H9 (cell line): ENCODE results near the gene NEMP2. TPM values are rescaled to one million over a fixed set of nuclear protein-coding genes. Genes with fewer than 3 reads are reported as not detected.

Source experiments
- DNase-seq: peaks from one replicate; pipeline ENCODE4 v3.0.0-alpha.2; 2017
- H2AFZ ChIP-seq: one replicate; pipeline ENCODE4 v1.6.1; 2013; ENCODE audit warnings: mild to moderate bottlenecking, low read length, control low read depth, moderate library complexity
- H2AK5ac ChIP-seq: 2 replicates; pipeline ENCODE4 v1.6.1; 2013; ENCODE audit warnings: low read length, control low read depth, mixed read lengths; ENCODE audit not compliant: insufficient read length
- H2BK120ac ChIP-seq: one replicate; pipeline ENCODE4 v1.6.1; 2013; ENCODE audit warnings: low read depth, mild to moderate bottlenecking, low read length, control low read depth, inconsistent platforms; ENCODE audit not compliant: poor library complexity, severe bottlenecking
- H2BK12ac ChIP-seq: 2 replicates; pipeline ENCODE4 v1.6.1; 2013; ENCODE audit warnings: low read length, control low read depth, mixed read lengths, low read depth; ENCODE audit not compliant: insufficient read length
- H2BK15ac ChIP-seq: 2 replicates; pipeline ENCODE4 v1.6.1; 2013; ENCODE audit warnings: low read depth, low read length, control low read depth
- H2BK20ac ChIP-seq: one replicate; pipeline ENCODE4 v1.6.1; 2013; ENCODE audit warnings: low read depth, mild to moderate bottlenecking, low read length, control low read depth, inconsistent platforms; ENCODE audit not compliant: poor library complexity, severe bottlenecking
- H2BK5ac ChIP-seq: 2 replicates; pipeline ENCODE4 v1.6.1; 2013; ENCODE audit warnings: low read length, control low read depth, mixed read lengths; ENCODE audit not compliant: insufficient read length
- H3K14ac ChIP-seq: 2 replicates; pipeline ENCODE4 v1.6.1; 2013; ENCODE audit warnings: low read length, control low read depth; ENCODE audit not compliant: insufficient read depth
- H3K18ac ChIP-seq: 2 replicates; pipeline ENCODE4 v1.6.1; 2013; ENCODE audit warnings: low read depth, mild to moderate bottlenecking, mixed read lengths, low read length, control low read depth; ENCODE audit not compliant: insufficient read length
- H3K23ac ChIP-seq: 2 replicates; pipeline ENCODE4 v1.6.1; 2013; ENCODE audit warnings: low read length, control low read depth, mixed read lengths, low read depth; ENCODE audit not compliant: insufficient read length
- H3K23me2 ChIP-seq: 2 replicates; pipeline ENCODE4 v1.6.1; 2013; ENCODE audit warnings: low read depth, mild to moderate bottlenecking, mixed read lengths, low read length, control low read depth; ENCODE audit not compliant: insufficient read length, poor library complexity, severe bottlenecking
- H3K27ac ChIP-seq: 2 replicates; pipeline ENCODE4 v1.5.1; 2013; ENCODE audit warnings: low read length, control low read depth, mixed read lengths, low read depth; ENCODE audit not compliant: insufficient read length
- H3K27me3 ChIP-seq: 2 replicates; pipeline ENCODE4 v1.6.1; 2013; ENCODE audit warnings: low read length, control low read depth, inconsistent platforms; ENCODE audit not compliant: insufficient read depth
- H3K4ac ChIP-seq: 2 replicates; pipeline ENCODE4 v1.6.1; 2013; ENCODE audit warnings: low read depth, mild to moderate bottlenecking, control low read depth, inconsistent platforms, low read length, moderate library complexity
- H3K4me1 ChIP-seq: 2 replicates; pipeline ENCODE4 v1.6.1; 2013; ENCODE audit warnings: low read length, control low read depth, inconsistent platforms; ENCODE audit not compliant: insufficient read depth
- H3K4me2 ChIP-seq: 2 replicates; pipeline ENCODE4 v1.6.1; 2013; ENCODE audit warnings: low read length, control low read depth, mixed read lengths; ENCODE audit not compliant: insufficient read length, insufficient read depth
- H3K56ac ChIP-seq: 2 replicates; pipeline ENCODE4 v1.6.1; 2013; ENCODE audit warnings: low read depth, mild to moderate bottlenecking, mixed read lengths, low read length, control low read depth; ENCODE audit not compliant: insufficient read length
- H3K79me1 ChIP-seq: 2 replicates; pipeline ENCODE4 v1.6.1; 2013; ENCODE audit warnings: low read depth, mild to moderate bottlenecking, moderate library complexity, low read length, control low read depth, inconsistent platforms; ENCODE audit not compliant: insufficient read depth, poor library complexity, severe bottlenecking
- H3K79me2 ChIP-seq: 2 replicates; pipeline ENCODE4 v1.6.1; 2013; ENCODE audit warnings: low read length, control low read depth, inconsistent platforms; ENCODE audit not compliant: insufficient read depth
- H3K9ac ChIP-seq: 2 replicates; pipeline ENCODE4 v1.6.1; 2013; ENCODE audit warnings: low read length, control low read depth, mixed read lengths; ENCODE audit not compliant: insufficient read length; ENCODE audit errors: extremely low read depth
- H3K9me3 ChIP-seq: one replicate; pipeline ENCODE4 v1.6.1; 2013; ENCODE audit warnings: low read depth, low read length, inconsistent platforms; ENCODE audit not compliant: control insufficient read depth
- H3T11ph ChIP-seq: one replicate; pipeline ENCODE4 v1.6.1; 2013; ENCODE audit warnings: mild to moderate bottlenecking, low read length, control low read depth, inconsistent platforms
- H4K20me1 ChIP-seq: one replicate; pipeline ENCODE4 v1.6.1; 2013; ENCODE audit not compliant: control insufficient read depth, insufficient read length, insufficient read depth
- H4K5ac ChIP-seq: 2 replicates; pipeline ENCODE4 v1.6.1; 2013; ENCODE audit warnings: low read depth, mild to moderate bottlenecking, mixed read lengths, low read length, control low read depth; ENCODE audit not compliant: insufficient read length
- H4K8ac ChIP-seq: replicated peaks from 2 replicates; pipeline ENCODE4 v1.6.1; 2013; ENCODE audit warnings: low read length, control low read depth, mixed read lengths, low read depth; ENCODE audit not compliant: insufficient read length
- H4K91ac ChIP-seq: 2 replicates; pipeline ENCODE4 v1.6.1; 2013; ENCODE audit warnings: low read depth, mild to moderate bottlenecking, moderate library complexity, mixed read lengths, low read length, control low read depth; ENCODE audit not compliant: insufficient read length
- H3K27ac Mint-ChIP-seq, 3 experiments: 2 replicates in 2 of 3; 3 replicates in 1 of 3; pipeline ENCODE4 v1.8.0; 2020 to 2021; ENCODE audit warnings: mixed read lengths in 3 of 3, mild to moderate bottlenecking in 1 of 3, moderate library complexity in 1 of 3
- H3K27me3 Mint-ChIP-seq: 2 replicates; pipeline ENCODE4 v1.8.0; 2021; ENCODE audit warnings: low read depth, mild to moderate bottlenecking, moderate library complexity, mixed read lengths
- H3K36me3 Mint-ChIP-seq, 3 experiments: 2 replicates in 2 of 3; 3 replicates in 1 of 3; pipeline ENCODE4 v1.8.0; 2020 to 2021; ENCODE audit warnings: low read depth in 3 of 3, mixed read lengths in 3 of 3; ENCODE audit not compliant: insufficient read depth in 1 of 3
- H3K4me1 Mint-ChIP-seq, 2 experiments: 2 replicates each; pipeline ENCODE4 v1.8.0; 2020; ENCODE audit warnings: mixed read lengths in 2 of 2
- H3K4me3 Mint-ChIP-seq, 2 experiments: 2 replicates in 1 of 2; 3 replicates in 1 of 2; pipeline ENCODE4 v1.8.0; 2020 to 2021; ENCODE audit warnings: mild to moderate bottlenecking in 2 of 2, mixed read lengths in 2 of 2, moderate library complexity in 1 of 2
- H3K9me3 Mint-ChIP-seq, 2 experiments: 2 replicates in 1 of 2; 3 replicates in 1 of 2; pipeline ENCODE4 v1.8.0; 2020; ENCODE audit warnings: mild to moderate bottlenecking in 2 of 2, mixed read lengths in 2 of 2, moderate library complexity in 1 of 2
- CTCF ChIP-seq: fragments of 200-600 bp; sonication (generic); conservative IDR thresholded peaks from 3 replicates; pipeline ENCODE4 v1.8.0; 2021; ENCODE audit warnings: antibody characterized with exemption, mild to moderate bottlenecking
- WGBS: extraction: QIAGEN DNeasy Blood & Tissue Kit; methylation state at CpG from one replicate; pipeline ENCODE4 v1.1.7; 2013; ENCODE audit warnings: missing lambda C conversion rate, low lambda C conversion rate, mixed read lengths; ENCODE audit not compliant: insufficient read length; ENCODE audit errors: extremely low coverage; 5-methylcytosine and 5-hydroxymethylcytosine counted together
- total RNA-seq: library from RNA; stranded (reverse); gene quantifications from 2 replicates; pipeline ENCODE4 v1.2.1, GENCODE V29; 2021

The NEMP2 gene
- total RNA-seq, 1 experiment from 2014 or later: 5.3 TPM

GRCh38 chr2:190535121-190535439, 558 bp upstream of the NEMP2 start:
- no peaks in the 10 kb centered on the region for H3K27me3 ChIP-seq
- H3K79me2 ChIP-seq: no peaks in the 10 kb centered on the region
- no peak overlapping the region for H2AK5ac ChIP-seq
- no peak overlapping the region for H3K56ac ChIP-seq
- H2BK12ac ChIP-seq: no peak overlapping the region
- H3K36me3 Mint-ChIP-seq: peaks cover 27 to 36% (median 27%) of the 10 kb centered on the region in 3 experiments
- no peak overlapping the region for H4K8ac ChIP-seq
- peak overlapping the region; percentile 42 for H3K9ac ChIP-seq
- peaks cover 10% of the 10 kb centered on the region for H3K23me2 ChIP-seq
- H3K4ac ChIP-seq: no peak overlapping the region
- peak overlapping the region in 2 of 3 experiments; percentile 79 to 89; a peak in 2 of 7 replicates for H3K27ac Mint-ChIP-seq
- H4K91ac ChIP-seq: no peak overlapping the region
- H3K18ac ChIP-seq: no peak overlapping the region
- no peak overlapping the region for H2BK20ac ChIP-seq
- H3K27ac ChIP-seq: no peak overlapping the region
- no peak overlapping the region for H3K23ac ChIP-seq
- peaks cover 3% of the 10 kb centered on the region; the same call in 1 of the 2 replicates for H3K4me1 ChIP-seq
- H4K5ac ChIP-seq: no peak overlapping the region
- TF ChIP-seq CTCF: no peak
- H3K9me3 Mint-ChIP-seq: peaks cover 27 to 30% of the 10 kb centered on the region in 2 experiments
- no peak overlapping the region for H2AFZ ChIP-seq
- DNase-seq: no peak
- no peak overlapping the region for H2BK15ac ChIP-seq
- peak overlapping the region; percentile 76 to 85 for H3K4me3 Mint-ChIP-seq
- H3K14ac ChIP-seq: no peak overlapping the region
- H2BK5ac ChIP-seq: no peak overlapping the region
- H4K20me1 ChIP-seq: no peaks in the 10 kb centered on the region
- no peaks in the 10 kb centered on the region for H3K27me3 Mint-ChIP-seq
- no CpG with 5 or more reads among the region's 7 CpGs for WGBS
- no peak overlapping the region for H3T11ph ChIP-seq
- no peaks in the 10 kb centered on the region for H3K9me3 ChIP-seq
- peaks cover 24 to 31% of the 10 kb centered on the region in 2 experiments for H3K4me1 Mint-ChIP-seq
- no peak overlapping the region for H2BK120ac ChIP-seq
- H3K4me2 ChIP-seq: peak overlapping the region; percentile 62
- H3K79me1 ChIP-seq: no peaks in the 10 kb centered on the region
